Measurements from ENCODE around the gene ATP6V1G1. TPM values are rescaled to one million over a fixed set of nuclear protein-coding genes. Genes with fewer than 3 reads are reported as not detected.

ATP6V1G1 gene
- polyA plus RNA-seq, 1 experiment = 89.2 TPM

DNA sequence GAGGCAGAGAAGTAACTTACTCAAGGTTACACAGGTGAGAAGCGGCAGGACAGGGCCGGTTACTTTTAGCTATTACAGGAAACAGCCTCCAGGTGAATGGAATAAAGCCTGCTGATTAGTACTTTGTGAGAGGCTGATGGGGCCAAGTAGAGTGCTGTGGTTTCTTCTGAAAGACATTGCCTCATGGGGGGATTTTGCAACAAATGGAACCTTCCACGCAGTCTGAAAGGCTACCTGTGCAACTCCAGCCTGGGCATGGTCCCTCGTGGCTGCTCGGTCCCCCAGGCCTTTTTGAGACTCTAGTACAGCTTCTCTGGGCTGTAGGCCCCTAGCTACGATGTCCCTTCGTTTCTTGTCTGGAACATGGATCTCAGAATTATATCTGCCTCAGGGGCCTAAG, 25.5 kb downstream of the ATP6V1G1 start:
- Histone ChIP-seq H3K27me3 (ENCODE audit: control insufficient read depth, insufficient read depth, low read length) (no peaks in the 10 kb centered on the region), H3K4me3 (ENCODE audit: low read depth, low read length) (no peak overlapping the region), H3K36me3 (ENCODE audit: control insufficient read depth, insufficient read depth, low read length) (no peaks in the 10 kb centered on the region; the same call in 1 of the 2 replicates)
- ChIA-PET POLR2A (no interaction called here), CTCF (interaction anchor here (0.6 to 1.1 kb wide), 3 partner anchors 8 to 38 kb away, joined by 3 to 5 read pairs (median 3); no protein-coding TSS in a partner anchor)
- TF ChIP-seq, protein P1, sequence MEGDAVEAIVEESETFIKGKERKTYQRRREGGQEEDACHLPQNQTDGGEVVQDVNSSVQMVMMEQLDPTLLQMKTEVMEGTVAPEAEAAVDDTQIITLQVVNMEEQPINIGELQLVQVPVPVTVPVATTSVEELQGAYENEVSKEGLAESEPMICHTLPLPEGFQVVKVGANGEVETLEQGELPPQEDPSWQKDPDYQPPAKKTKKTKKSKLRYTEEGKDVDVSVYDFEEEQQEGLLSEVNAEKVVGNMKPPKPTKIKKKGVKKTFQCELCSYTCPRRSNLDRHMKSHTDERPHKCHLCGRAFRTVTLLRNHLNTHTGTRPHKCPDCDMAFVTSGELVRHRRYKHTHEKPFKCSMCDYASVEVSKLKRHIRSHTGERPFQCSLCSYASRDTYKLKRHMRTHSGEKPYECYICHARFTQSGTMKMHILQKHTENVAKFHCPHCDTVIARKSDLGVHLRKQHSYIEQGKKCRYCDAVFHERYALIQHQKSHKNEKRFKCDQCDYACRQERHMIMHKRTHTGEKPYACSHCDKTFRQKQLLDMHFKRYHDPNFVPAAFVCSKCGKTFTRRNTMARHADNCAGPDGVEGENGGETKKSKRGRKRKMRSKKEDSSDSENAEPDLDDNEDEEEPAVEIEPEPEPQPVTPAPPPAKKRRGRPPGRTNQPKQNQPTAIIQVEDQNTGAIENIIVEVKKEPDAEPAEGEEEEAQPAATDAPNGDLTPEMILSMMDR (IDR thresholded peaks at IDR 0.05; ENCODE audit: insufficient read depth, low read depth, low read length) = no peak
- DNase-seq (ENCODE audit: low read depth) = no peak

DNA sequence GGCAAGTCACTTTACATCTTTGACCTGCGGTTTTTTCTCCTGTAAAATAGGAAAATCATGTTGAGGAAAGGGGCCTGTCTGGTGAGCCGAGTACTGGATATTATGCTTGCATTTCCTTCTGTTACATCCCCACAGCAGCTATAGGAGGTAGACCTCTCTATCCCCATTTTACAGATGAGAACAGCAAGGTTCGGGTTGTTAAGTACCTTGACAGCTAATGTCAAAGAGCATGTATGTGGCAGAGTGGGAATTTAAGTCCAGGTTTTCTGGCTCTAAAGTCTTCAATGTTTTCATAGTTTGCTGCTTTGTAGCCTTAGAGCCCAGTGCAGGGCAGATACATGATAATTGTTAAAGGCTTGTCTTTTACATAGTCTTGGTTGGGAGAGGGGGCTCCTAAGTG, 26.4 kb downstream of the ATP6V1G1 start:
- DNase-seq (ENCODE audit: low read depth) = no peak
- Histone ChIP-seq H3K4me3 (ENCODE audit: low read depth, low read length) (no peak overlapping the region), H3K27me3 (ENCODE audit: control insufficient read depth, insufficient read depth, low read length) (no peaks in the 10 kb centered on the region), H3K36me3 (ENCODE audit: control insufficient read depth, insufficient read depth, low read length) (no peaks in the 10 kb centered on the region; the same call in 1 of the 2 replicates)
- TF ChIP-seq, protein P1 (IDR thresholded peaks at IDR 0.05; ENCODE audit: insufficient read depth, low read depth, low read length) = no peak
- POLR2A ChIA-PET = no interaction called here
- CTCF ChIA-PET = interaction anchor here (0.6 kb wide), 1 partner anchor 321 kb away, joined by 3 read pairs; no protein-coding TSS in a partner anchor

DNA sequence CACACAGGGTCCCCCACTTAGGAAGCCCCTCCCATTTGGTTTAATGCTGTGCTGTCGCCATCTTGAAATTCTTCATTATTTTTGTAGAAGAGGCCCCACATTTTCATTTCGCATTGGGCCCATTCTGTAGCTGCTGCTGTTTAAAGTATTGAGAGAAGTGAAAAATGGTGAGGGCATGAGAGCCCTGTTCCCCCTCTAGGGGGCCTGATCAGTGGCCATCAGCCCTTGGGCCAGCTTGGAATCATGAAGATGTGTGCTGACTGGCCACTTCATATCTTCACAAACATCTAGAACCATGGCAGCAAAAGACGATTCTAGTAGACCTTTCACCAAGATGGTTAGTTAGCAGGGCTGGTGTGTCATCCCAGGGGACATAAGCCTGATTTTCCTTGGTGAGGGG, 26.8 kb downstream of the ATP6V1G1 start:
- no peaks in the 10 kb centered on the region; the same call in 1 of the 2 replicates for H3K36me3 ChIP-seq (ENCODE audit: control insufficient read depth, insufficient read depth, low read length)
- ChIA-PET CTCF (interaction anchor here (0.6 kb wide), 1 partner anchor 321 kb away, joined by 3 read pairs; no protein-coding TSS in a partner anchor), POLR2A (no interaction called here)
- H3K4me3 ChIP-seq (ENCODE audit: low read depth, low read length) = no peak overlapping the region
- no peak for DNase-seq (ENCODE audit: low read depth)
- no peaks in the 10 kb centered on the region for H3K27me3 ChIP-seq (ENCODE audit: control insufficient read depth, insufficient read depth, low read length)
- TF ChIP-seq, protein P1 (IDR thresholded peaks at IDR 0.05; ENCODE audit: insufficient read depth, low read depth, low read length) = no peak

DNA sequence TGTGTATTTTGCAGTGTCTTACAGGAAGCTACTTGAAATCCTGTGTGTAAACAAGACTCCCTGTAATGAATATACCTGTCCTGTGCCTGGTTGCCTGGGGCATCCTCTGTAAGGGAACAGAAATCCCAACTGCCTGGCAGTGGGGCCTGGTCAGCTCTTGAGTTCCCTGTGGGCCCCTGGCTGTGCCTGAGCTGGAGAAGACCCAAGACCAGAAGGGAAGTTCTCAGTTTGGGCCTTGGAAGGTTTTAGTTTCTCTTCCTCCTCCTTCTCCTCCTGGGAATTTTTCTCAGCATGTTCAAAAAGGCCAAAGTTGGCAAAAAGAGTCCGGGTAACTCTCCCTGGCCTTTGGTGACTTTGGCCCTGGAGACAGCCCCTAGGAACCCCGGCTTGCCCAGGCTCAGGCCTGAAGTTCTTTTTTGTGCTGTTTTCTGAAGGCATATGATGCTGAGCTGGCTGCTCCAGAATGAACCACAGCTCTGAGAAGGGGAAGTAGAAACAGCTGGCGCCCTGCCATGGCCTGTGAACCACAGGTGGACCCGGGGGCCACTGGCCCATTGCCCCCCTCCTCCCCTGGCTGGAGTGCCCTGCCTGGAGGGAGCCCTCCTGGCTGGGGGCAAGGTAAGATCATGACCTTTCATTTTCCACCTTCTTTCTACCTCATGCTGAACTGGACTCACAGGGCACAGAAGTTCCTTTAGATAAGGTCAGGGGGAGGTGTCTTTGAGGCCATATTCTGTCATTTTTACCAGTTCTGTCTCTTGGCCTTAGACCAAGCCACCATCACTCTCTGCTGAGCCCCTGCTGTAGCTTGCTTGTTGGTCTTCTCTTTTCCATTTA, 29.3 kb downstream of the ATP6V1G1 start:
- Histone ChIP-seq H3K4me3 (ENCODE audit: low read depth, low read length) (no peak overlapping the region), H3K27me3 (ENCODE audit: control insufficient read depth, insufficient read depth, low read length) (no peaks in the 10 kb centered on the region), H3K36me3 (ENCODE audit: control insufficient read depth, insufficient read depth, low read length) (no peaks in the 10 kb centered on the region; the same call in 1 of the 2 replicates)
- POLR2A ChIA-PET = no interaction called here
- TF ChIP-seq, protein P1 (IDR thresholded peaks at IDR 0.05; ENCODE audit: insufficient read depth, low read depth, low read length) = no peak
- DNase-seq (ENCODE audit: low read depth) = no peak
- CTCF ChIA-PET = interaction anchor here (0.9 to 1.6 kb wide), 4 partner anchors 9 to 36 kb away, joined by 3 to 5 read pairs (median 3); no protein-coding TSS in a partner anchor

DNA sequence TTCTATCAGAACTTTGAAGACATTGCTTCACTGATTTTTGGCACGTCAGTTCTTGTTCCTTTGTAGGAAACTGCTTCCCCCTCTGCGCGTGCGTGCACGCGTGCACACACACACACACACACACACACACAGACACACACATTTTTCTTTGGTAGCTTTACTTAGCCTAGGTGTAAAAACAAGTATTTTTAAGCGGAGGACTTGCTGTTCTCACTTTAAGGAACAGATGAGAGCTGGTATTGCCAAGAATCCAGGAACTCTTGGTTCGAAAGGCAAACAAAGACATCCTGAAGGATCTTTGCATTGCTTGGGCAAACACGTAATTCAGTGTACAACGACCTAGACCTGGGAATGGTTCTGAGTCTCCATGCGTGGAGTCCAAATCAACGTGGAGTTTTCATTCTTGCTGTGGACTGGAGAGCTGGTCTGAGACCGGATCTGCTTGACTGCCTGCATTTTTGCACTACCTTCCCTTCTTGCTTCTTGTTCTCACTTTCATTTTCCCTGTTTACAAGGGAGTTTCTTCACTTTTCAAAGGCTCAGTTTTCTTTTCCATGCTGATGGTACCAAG, 31.7 kb downstream of the ATP6V1G1 start:
- DNase-seq (ENCODE audit: low read depth) = no peak
- TF ChIP-seq, protein P1 (IDR thresholded peaks at IDR 0.05; ENCODE audit: insufficient read depth, low read depth, low read length) = no peak
- H3K27me3 ChIP-seq (ENCODE audit: control insufficient read depth, insufficient read depth, low read length) = no peaks in the 10 kb centered on the region
- H3K36me3 ChIP-seq (ENCODE audit: control insufficient read depth, insufficient read depth, low read length) = no peaks in the 10 kb centered on the region
- CTCF ChIA-PET = interaction anchor here (1.3 to 1.4 kb wide), 2 partner anchors 9 to 62 kb away, joined by 3 to 4 read pairs; partner anchors contain the start of gene TEX48
- no peak overlapping the region for H3K4me3 ChIP-seq (ENCODE audit: low read depth, low read length)
- POLR2A ChIA-PET = no interaction called here
